ENCODE data around the gene IL4R. TPM values are rescaled to one million over a fixed set of nuclear protein-coding genes. Genes with fewer than 3 reads are reported as not detected.

The IL4R gene
- total and polyA plus RNA-seq, 2 of the 13 experiments (the other 11 are each of a cell fraction or from before 2014, with no cell fraction given): 15.9 to 49.6 TPM

- TF ChIP-seq ZNF512 (CRISPR knock-in tag; IDR thresholded peaks at IDR 0.05) (no peak), NFKBIZ (CRISPR knock-in tag; IDR thresholded peaks at IDR 0.05) (peak; percentile 82; the same call in 1 of the 2 replicates), ZMAT5 (CRISPR knock-in tag; IDR thresholded peaks at IDR 0.05; ENCODE audit: borderline replicate concordance, low read depth) (no peak), NR3C1 (CRISPR knock-in tag; IDR thresholded peaks at IDR 0.05) (no peak), SOX13 (IDR thresholded peaks at IDR 0.05) (peak; percentile 96), SOX13 (CRISPR knock-in tag; conservative IDR thresholded peaks at IDR 0.05 in 1 of 2, IDR thresholded peaks at IDR 0.05 in 1 of 2) (peak in 1 of 2 experiments; percentile 99; a peak in 2 of 4 replicates), ZNF441 (CRISPR knock-in tag; IDR thresholded peaks at IDR 0.05; ENCODE audit: borderline replicate concordance) (peak; percentile 60; the same call in 1 of the 2 replicates), ATF4 (CRISPR knock-in tag; IDR thresholded peaks at IDR 0.05) (peak in 1 of 2 experiments; percentile 93; a peak in 2 of 4 replicates), PTBP1 (IDR thresholded peaks at IDR 0.05; ENCODE audit: low read depth, low read length, poor library complexity, severe bottlenecking) (no peak), ZNF264 (CRISPR knock-in tag; IDR thresholded peaks at IDR 0.05) (0 out of 2 replicates have a peak, but pooled peaks have one; percentile 50), ZNF260 (CRISPR knock-in tag; IDR thresholded peaks at IDR 0.05; ENCODE audit: borderline replicate concordance, low read depth) (no peak), ZNF572 (CRISPR knock-in tag; IDR thresholded peaks at IDR 0.05) (no peak), ARID3A (IDR thresholded peaks at IDR 0.05; ENCODE audit: low read depth, low read length) (peak; percentile 83), PREB (CRISPR knock-in tag; IDR thresholded peaks at IDR 0.05) (no peak), ZC3H4 (CRISPR knock-in tag; IDR thresholded peaks at IDR 0.05; ENCODE audit: borderline replicate concordance) (no peak), ZNF496 (CRISPR knock-in tag; IDR thresholded peaks at IDR 0.05; ENCODE audit: insufficient replicate concordance) (no peak), JUND (CRISPR knock-in tag; IDR thresholded peaks at IDR 0.05) (no peak), MTA1 (CRISPR knock-in tag; IDR thresholded peaks at IDR 0.05; ENCODE audit: borderline replicate concordance) (peak; percentile 82), LCORL (IDR thresholded peaks at IDR 0.05) (no peak), LCORL (CRISPR knock-in tag; IDR thresholded peaks at IDR 0.05) (no peak), THYN1 (CRISPR knock-in tag; IDR thresholded peaks at IDR 0.05; ENCODE audit: borderline replicate concordance, low read depth) (no peak), ZNF784 (CRISPR knock-in tag; IDR thresholded peaks at IDR 0.05; ENCODE audit: borderline replicate concordance) (no peak), ZNF891 (CRISPR knock-in tag; IDR thresholded peaks at IDR 0.05) (no peak)
Observed at GRCh38 chr16:27364493-27365141, 50.8 kb downstream of the IL4R start (continued).

All from HepG2 (cell line).